GM18873 (cell line): ENCODE measurements around the gene KIF3A.
"Not testable (repeated sequence)": the region's sequence is repeated elsewhere in the genome, so short reads cannot be mapped to it uniquely, and the experiment has no call there.

Experiments used
- ATAC-seq: cut with Tn5 transposase; IDR thresholded peaks from one replicate; pipeline ENCODE4 v1.9.1; 2021; ENCODE audit warnings: mild to moderate bottlenecking, moderate library complexity, moderate number of reproducible peaks; ENCODE audit not compliant: unreplicated experiment, low FRiP score

Gene KIF3A

GRCh38 chr5:132733499-132734148, 3.7 kb downstream of the KIF3A start:
- ATAC-seq, result no peak

DNA sequence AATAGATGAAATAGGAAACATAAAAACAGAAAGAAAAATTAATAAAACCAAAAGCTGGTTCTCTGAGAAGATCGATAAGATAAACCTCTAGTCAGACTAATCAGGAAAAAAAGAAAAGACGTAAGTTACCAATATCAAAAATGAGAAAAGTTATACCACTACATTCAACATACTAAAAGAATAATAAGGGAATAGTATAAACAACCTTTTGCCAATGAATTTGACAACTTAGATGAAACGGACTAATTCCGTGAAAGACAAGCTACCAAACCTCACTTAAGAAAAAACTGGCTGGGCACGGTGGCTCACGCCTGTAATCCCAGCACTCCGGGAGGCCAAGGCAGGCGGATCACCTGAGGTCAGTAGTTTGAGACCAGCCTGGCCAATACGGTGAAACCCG, 7.5 kb downstream of the KIF3A start:
- ATAC-seq, result no peak

DNA sequence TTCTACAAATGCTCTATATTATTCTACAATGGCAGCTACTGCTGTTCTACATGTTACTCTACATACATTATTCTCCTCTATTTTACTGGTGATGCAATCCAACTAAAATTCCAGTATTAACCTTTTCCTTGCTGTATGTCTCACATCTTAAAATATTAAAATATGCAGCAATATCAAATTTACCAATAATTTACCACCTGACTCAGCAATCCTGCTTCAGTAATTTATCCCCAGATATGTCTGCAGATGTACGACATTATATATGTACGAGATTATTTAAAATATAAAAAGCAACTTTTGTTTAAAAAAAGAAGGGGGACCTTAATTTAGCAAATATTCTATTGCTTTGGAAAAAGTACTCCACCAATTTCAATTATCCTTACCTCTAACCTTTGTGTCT, 11.6 kb downstream of the KIF3A start:
- no peak for ATAC-seq

DNA sequence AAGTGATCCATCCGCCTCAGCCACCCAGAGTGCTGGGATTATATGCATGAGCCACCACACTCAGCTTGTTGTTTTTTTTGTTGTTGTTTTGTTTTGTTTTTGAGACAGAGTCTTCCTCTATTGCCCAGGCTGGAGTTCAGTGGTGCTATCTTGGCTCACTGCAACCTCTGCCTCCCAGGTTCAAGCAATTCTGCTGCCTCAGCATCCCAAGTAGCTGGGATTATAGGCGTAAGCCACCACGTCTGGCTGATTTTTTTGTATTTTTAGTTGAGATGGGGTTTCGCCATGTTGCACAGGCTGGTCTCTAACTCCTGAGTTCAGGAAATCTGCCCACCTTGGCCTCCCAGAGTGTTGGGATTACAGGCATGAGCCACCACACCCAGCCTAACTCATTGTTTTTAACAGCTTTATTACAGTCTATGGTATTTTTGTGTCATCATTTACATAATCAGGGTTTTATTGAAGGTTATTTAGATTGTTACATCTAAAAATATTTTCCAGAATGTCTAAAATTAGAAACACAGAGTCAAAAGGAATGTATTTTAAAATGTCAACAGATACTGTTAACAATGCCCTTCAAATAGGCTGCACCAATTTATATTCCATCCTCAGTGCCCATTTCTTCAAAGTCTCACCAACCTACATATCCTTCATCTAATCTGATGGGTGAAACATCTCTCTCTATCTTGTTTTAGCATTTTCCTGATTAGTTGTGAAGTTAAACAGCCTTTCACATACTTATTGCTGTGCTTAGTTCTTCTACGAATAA, 18.6 kb downstream of the KIF3A start:
- no peak for ATAC-seq

- no peak for ATAC-seq
Measured at GRCh38 chr5:132714456-132715307, 22.7 kb downstream of the KIF3A start.

GRCh38 chr5:132708645-132709044, 28.7 kb downstream of the KIF3A start:
- ATAC-seq, result no peak

GRCh38 chr5:132704875-132705274, 32.5 kb downstream of the KIF3A start:
- ATAC-seq, result no peak

DNA sequence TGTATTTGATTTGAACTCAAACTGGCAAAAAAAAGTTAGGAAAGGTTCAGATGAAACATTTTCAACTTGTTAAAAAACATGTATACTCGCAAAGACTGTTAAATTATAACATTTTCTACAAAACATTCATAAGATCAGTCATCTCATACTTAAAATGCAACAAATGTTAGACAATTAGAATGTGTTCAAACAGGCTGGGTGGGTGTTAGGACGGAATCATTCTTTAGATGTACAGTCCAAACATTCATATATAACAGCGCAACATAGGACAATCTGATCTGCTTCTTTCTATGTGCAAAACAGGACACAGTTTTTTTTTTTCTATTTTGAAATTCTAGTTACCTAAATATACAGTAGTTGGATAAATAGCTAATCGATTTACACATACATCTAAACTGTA, 41.4 kb downstream of the KIF3A start:
- ATAC-seq, result no peak

- ATAC-seq, result no peak
Measured at GRCh38 chr5:132692632-132692967, 44.7 kb downstream of the KIF3A start.

GRCh38 chr5:132691755-132692631, 45.4 kb downstream of the KIF3A start:
- ATAC-seq, result not testable (repeated sequence)

- no peak for ATAC-seq
Measured at GRCh38 chr5:132690156-132690555, 47.2 kb downstream of the KIF3A start.

- no peak for ATAC-seq
Measured at GRCh38 chr5:132689513-132689912, 47.8 kb downstream of the KIF3A start.

GRCh38 chr5:132688536-132689339, 48.6 kb downstream of the KIF3A start:
- no peak for ATAC-seq

DNA sequence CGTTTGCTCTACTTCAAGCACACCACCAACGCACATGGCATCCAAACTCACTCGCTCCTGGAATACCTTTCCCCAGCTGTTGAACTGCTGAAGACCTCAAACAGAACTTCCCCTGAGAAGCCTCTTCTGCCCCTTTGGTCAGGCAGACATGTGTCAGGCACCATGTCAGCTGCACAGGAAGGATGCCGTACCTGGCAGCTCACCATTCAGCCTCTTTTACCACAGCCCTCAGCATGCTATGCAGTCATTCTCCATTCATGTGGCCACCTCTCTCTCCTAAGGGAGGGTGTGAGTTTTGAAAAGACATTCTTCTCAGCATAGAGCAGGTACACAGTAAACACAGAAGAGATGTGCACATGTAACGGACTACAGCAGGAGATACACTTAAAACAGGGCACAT, 49.4 kb downstream of the KIF3A start:
- ATAC-seq, result no peak

DNA sequence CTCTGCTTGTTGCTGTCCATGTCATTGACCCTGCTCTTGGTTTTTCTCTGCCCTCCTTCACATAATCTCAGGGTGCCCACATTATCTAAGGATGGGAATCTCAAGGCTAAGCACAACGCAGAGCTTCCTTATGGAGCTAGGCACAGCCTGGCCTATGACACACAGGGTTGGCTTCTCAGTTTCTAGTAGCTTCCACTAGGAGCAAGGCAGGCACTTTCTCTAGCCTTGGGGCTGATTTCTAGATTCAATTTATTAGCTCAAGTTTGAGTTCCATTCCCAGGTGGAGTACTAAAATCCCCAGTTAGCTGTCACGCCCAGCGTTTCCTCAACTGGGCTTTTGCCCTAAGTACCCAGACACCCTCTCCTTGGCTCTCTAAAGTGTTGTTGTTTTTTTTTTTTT, 51.2 kb downstream of the KIF3A start:
- ATAC-seq, result no peak

GRCh38 chr5:132684922-132685720, 52.2 kb downstream of the KIF3A start:
- ATAC-seq, result no peak

GRCh38 chr5:132684491-132684890, 52.9 kb downstream of the KIF3A start:
- ATAC-seq, result no peak

DNA sequence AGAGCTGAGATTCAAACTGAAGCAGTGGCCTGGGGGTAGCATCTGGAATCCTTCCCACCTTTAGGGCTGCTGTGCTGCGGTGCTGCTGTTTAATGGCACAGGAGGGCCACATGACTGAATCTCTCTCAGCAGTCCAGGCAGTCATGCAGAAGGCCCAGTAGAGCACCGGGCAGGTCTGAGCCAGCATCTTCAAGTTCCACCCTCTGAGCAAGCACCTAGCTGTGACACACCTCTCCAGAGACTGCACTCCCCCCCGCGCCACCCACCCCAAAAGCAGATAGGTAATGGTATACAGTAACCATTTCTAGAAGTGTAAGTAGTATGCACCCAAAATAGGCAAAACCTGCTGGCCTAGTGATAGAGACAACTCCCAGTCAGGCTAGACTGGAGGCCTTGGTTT, 55.4 kb downstream of the KIF3A start:
- no peak for ATAC-seq

DNA sequence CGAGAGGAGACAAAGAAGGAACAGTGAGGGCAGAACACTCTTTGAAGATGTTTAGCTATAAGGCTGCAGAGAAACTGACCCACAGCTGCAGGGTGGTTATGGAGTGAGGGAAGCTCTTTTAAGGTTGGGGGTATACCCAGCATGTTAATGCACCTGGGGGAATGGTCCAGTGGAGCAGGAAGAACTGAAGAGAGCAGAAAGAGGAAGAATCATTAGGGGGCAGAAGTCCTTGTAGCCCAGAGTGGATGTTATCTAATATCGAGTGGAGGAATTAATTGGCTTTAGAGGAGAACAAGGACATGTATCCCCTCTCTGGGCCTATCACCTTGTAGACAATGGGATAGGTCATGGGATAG, 55.9 kb downstream of the KIF3A start:
- no peak for ATAC-seq
